Stimulated activated CD8-positive, alpha-beta memory T cell treated with anti-CD3 and anti-CD28 coated beads, Interleukin-12 subunit alpha, Interleukin-12 subunit beta, amount 100 ng/mL, for 1 hour (primary cell): ENCODE results near the gene EEF1A1.
"Not testable (repeated sequence)": the region's sequence is repeated elsewhere in the genome, so short reads cannot be mapped to it uniquely, and the experiment has no call there.

Experiments used
- DNase-seq: peaks from one replicate; pipeline ENCODE4 v3.0.0-alpha.2; 2020; ENCODE audit warnings: low read depth

EEF1A1 gene

GRCh38 chr6:73537677-73538076, 16.8 kb upstream of the EEF1A1 start:
- no peak for DNase-seq

DNA sequence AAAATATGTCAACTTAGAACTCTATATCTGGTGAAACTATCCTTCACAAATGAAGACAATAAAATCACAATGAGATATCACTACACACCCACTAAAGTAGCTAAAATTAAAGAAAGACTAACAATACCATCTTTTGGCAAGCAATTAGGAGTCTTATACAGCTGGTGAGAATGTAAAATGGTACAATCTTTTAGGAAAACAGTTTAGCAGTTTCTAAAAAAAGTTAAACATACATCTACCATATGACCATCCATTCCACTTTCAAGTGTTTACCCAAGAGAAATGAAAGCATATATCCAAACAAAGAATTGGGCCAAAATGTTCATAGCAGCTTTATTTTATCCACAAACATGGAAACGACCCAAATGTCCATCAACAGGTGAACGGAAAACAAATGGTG, 13.8 kb upstream of the EEF1A1 start:
- DNase-seq, result no peak

- no peak for DNase-seq
These were observed 11.5 kb upstream of the EEF1A1 start for GRCh38 chr6:73532293-73532692.

DNA sequence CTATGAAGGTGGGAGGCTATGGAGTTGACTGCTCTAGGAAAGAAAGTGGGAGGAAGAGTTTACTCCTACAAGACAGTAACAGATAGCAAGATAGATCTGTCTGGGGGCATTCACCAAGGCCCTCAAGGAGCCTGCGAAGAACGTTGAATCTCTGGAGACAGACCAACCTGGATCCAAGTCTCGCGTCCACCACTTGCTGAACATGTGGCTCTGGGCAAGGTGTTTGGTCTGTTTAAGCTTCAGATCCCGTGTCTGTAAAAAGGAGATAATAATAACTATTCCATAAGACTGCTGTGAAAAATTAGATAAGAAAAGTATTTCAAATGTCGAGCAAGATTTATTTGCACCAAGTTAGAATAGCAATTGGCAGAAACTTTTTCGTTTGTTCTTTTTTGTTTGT, 8.1 kb upstream of the EEF1A1 start:
- DNase-seq, result no peak

GRCh38 chr6:73525546-73526330, 4.9 kb upstream of the EEF1A1 start:
- no peak for DNase-seq

- peak; percentile 62 for DNase-seq
These were observed 2.7 kb upstream of the EEF1A1 start for GRCh38 chr6:73523434-73524123.

GRCh38 chr6:73521351-73521985, 636 bp upstream of the EEF1A1 start:
- DNase-seq, result peak; percentile 48

GRCh38 chr6:73519926-73520687, 725 bp downstream of the EEF1A1 start:
- peak; percentile 67 for DNase-seq

DNA sequence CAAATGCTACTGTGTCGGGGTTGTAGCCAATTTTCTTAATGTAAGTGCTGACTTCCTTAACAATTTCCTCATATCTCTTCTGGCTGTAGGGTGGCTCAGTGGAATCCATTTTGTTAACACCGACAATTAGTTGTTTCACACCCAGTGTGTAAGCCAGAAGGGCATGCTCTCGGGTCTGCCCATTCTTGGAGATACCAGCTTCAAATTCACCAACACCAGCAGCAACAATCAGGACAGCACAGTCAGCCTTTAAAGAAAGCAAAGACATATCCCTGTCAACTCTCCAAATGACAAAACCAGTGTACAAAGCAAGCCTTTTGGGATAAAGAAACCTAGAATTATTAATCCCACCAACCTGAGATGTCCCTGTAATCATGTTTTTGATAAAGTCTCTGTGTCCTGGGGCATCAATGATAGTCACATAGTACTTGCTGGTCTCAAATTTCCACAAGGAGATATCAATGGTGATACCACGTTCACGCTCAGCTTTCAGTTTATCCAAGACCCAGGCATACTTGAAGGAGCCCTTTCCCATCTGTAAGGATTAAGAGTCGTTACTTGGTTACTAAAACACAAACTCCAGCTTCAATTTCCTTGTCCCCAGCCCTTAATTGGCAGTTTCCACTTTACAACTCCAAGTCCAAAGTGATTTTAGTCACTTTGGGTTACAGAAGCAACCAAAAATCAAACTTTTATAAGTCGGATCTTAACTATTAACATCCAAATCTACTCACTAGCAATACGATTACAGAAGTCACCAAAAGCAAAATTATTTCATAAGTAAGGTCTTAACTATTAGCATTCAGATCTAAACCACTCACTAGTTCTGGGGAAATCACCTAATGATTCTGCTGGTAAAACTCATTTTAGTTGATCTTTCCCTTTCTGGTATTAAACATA, 1.6 kb downstream of the EEF1A1 start:
- DNase-seq, result not testable (repeated sequence)

DNA sequence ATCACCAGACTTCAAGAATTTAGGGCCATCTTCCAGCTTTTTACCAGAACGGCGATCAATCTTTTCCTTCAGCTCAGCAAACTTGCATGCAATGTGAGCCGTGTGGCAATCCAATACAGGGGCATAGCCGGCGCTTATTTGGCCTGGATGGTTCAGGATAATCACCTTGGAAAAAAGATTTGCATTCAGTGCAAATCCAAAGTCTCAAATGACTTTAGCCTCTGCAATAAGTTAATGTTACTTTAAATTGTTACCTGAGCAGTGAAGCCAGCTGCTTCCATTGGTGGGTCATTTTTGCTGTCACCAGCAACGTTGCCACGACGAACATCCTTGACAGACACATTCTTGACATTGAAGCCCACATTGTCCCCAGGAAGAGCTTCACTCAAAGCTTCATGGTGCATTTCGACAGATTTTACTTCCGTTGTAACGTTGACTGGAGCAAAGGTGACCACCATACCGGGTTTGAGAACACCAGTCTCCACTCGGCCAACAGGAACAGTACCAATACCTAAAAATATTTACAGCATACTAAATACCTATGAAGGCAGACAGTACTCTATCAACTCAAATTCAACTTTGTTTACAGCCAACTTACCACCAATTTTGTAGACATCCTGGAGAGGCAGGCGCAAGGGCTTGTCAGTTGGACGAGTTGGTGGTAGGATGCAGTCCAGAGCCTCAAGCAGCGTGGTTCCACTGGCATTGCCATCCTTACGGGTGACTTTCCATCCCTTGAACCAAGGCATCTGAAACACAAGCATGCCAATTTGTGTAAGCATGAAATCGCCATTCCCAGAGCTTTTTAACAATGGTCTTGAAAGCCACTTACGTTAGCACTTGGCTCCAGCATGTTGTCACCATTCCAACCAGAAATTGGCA, 2.5 kb downstream of the EEF1A1 start:
- not testable (repeated sequence) for DNase-seq

- DNase-seq, result no peak
These were observed 4.0 kb downstream of the EEF1A1 start for GRCh38 chr6:73516514-73517489.

GRCh38 chr6:73515204-73515655, 5.6 kb downstream of the EEF1A1 start:
- no peak for DNase-seq

DNA sequence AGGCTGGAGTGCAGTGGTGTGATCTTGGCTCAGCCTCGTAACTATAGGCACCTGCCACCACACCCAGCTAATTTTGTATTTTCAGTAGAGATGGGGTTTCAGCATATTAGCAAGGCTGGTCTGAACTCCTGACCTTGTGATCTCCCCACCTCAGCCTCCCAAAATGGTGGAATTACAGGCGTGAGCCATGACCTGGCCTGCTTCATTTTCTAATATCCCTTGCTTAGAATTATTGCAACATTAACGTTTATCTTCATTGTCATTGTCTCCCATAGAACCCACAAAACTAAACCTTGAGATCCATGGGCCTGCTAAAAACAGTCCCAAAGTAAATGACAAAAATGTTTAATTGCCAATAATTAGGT, 6.1 kb downstream of the EEF1A1 start:
- DNase-seq, result no peak

- no peak for DNase-seq
These were observed 7.4 kb downstream of the EEF1A1 start for GRCh38 chr6:73513496-73513854.

- DNase-seq, result no peak
These were observed 9.0 kb downstream of the EEF1A1 start for GRCh38 chr6:73511796-73512195.

- no peak for DNase-seq
These were observed 11.0 kb downstream of the EEF1A1 start for GRCh38 chr6:73509851-73510250.

- DNase-seq, result no peak
These were observed 12.1 kb downstream of the EEF1A1 start for GRCh38 chr6:73508776-73509175.

- no peak for DNase-seq
These were observed 14.6 kb downstream of the EEF1A1 start for GRCh38 chr6:73506246-73506645.

DNA sequence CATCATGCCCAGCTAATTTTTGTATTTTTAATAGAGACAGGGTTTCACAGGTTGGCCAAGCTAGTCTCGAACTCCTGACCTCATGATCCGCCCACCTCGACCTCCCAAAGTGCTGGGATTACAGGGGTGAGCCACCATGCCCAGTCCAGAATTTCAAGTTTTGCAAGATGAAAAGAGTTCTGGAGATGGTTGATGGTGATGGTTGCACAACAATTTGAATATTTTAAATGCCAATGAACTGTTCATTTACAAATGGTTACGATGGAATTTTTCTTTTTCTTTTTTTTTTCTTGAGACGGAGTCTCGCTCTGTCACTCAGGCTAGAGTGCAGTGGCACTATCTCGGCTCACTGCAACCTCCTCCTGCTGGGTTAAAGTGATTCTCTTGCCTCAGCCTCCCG, 15.1 kb downstream of the EEF1A1 start:
- not testable (repeated sequence) for DNase-seq
